GM19455 (cell line): ENCODE data around the gene STX1B.

Experiments used
- ATAC-seq: cut with Tn5 transposase; IDR thresholded peaks from one replicate; pipeline ENCODE4 v1.9.1; 2021; ENCODE audit not compliant: unreplicated experiment

The STX1B gene

GRCh38 chr16:30980023-30980371, 30.4 kb downstream of the STX1B start:
- ATAC-seq = no peak

GRCh38 chr16:30979170-30980022, 31.0 kb downstream of the STX1B start:
- no peak for ATAC-seq

- no peak for ATAC-seq
These were observed 32.9 kb downstream of the STX1B start for GRCh38 chr16:30977502-30977901.

GRCh38 chr16:30976486-30976885, 34.0 kb downstream of the STX1B start:
- ATAC-seq = no peak

- no peak for ATAC-seq
These were observed 36.1 kb downstream of the STX1B start for GRCh38 chr16:30974348-30974747.

- ATAC-seq = no peak
These were observed 37.6 kb downstream of the STX1B start for GRCh38 chr16:30972872-30973271.

- ATAC-seq = no peak
These were observed 39.1 kb downstream of the STX1B start for GRCh38 chr16:30971298-30971697.

GRCh38 chr16:30969246-30969842, 41.1 kb downstream of the STX1B start:
- ATAC-seq = no peak

- ATAC-seq = no peak
These were observed 42.6 kb downstream of the STX1B start for GRCh38 chr16:30967795-30968194.

GRCh38 chr16:30966033-30966619, 44.3 kb downstream of the STX1B start:
- ATAC-seq = no peak

GRCh38 chr16:30965436-30965835, 45.0 kb downstream of the STX1B start:
- no peak for ATAC-seq

GRCh38 chr16:30964574-30965226, 45.7 kb downstream of the STX1B start:
- ATAC-seq = no peak

GRCh38 chr16:30963925-30964511, 46.4 kb downstream of the STX1B start:
- ATAC-seq = no peak

- ATAC-seq = no peak
These were observed 49.1 kb downstream of the STX1B start for GRCh38 chr16:30961384-30961783.

- ATAC-seq = peak; percentile 15
These were observed 52.0 kb downstream of the STX1B start for GRCh38 chr16:30958175-30959079.

GRCh38 chr16:30957456-30958174, 52.8 kb downstream of the STX1B start, which contains the start of gene SETD1A:
Gene SETD1A, plus strand, starts transcription at chr16:30957754. Its CDS starts 978 bp downstream, at chr16:30958732.
- ATAC-seq = peak; percentile 74

- peak; percentile 55 for ATAC-seq
These were observed 53.6 kb downstream of the STX1B start for GRCh38 chr16:30956601-30957455.

- ATAC-seq = no peak
These were observed 55.4 kb downstream of the STX1B start for GRCh38 chr16:30954993-30955392.
